ENCODE measurements around the gene MYLIP. TPM values are rescaled to one million over a fixed set of nuclear protein-coding genes. Genes with fewer than 3 reads are reported as not detected.

The MYLIP gene
- total RNA-seq (ENCODE audit: unreplicated experiment) = 12.9 TPM
- long read RNA-seq, partial matches to known transcripts = 2 of 6 reads
- long read RNA-seq, other reads (novel, unspliced or antisense) = 2 of 6 reads

DNA sequence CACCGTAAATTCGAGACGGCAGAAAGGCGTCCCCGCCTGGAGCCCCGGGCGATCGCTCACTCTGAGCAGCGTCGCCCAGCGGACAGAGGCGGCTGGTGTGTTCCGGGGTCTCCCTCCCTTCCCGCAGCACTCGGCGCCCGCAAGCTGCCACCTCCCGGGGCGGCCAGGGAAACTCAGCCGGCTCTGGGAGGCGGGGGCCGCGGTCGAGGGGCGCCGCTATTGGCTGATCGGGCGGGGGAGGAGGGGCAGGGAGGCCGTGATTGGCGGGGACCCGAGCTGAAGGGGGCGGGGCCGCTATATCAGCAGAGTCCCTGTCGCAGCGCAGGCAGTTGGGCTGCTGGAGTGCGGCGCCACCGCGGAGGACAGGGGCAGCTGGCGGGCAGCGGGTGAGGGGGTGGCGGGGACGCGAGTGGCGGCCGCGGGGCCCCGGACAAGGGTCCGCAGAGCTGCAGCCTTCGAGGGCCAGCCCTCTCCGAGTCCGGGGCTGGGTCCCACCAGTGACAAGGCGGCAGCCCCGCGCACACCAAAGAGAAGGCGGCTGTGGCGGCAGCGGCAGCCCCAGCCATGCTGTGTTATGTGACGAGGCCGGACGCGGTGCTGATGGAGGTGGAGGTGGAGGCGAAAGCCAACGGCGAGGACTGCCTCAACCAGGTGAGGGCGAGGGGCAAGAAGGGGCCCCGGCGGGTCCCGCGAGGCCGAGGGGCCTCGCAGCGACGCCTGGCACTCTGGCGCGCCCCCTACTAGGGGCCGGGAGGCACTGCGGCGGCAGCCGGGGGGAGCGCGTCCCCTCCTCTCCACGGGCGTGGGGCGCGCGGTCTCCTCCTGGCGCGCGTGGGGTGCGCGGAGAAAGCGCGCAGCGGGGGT is at the start of gene MYLIP:
Gene MYLIP (plus strand): TSS at position 328 of the 864 bp plus-strand sequence. CDS start 237 bp downstream, at position 565.
- Mint-ChIP-seq H3K27ac (ENCODE audit: unreplicated experiment) (peak within 1 kb of the TSS; percentile 59), H3K36me3 (ENCODE audit: unreplicated experiment) (no peaks in the 10 kb centered on the region), H3K4me3 (ENCODE audit: unreplicated experiment) (peak within 1 kb of the TSS; percentile 92), H3K27me3 (ENCODE audit: unreplicated experiment) (peaks cover 3% of the 10 kb centered on the region), H3K4me1 (ENCODE audit: low read depth, unreplicated experiment) (peaks cover 25% of the 10 kb centered on the region), H3K9me3 (ENCODE audit: unreplicated experiment) (peaks cover 5% of the 10 kb centered on the region)
- DNase-seq = peak; percentile 99
- TF ChIP-seq CTCF (IDR thresholded peaks at IDR 0.05; ENCODE audit: partially characterized antibody, unreplicated experiment) = peak; percentile 74

GRCh38 chr6:16079354-16079753 is 49.5 kb upstream of the MYLIP start:
- H3K4me1 Mint-ChIP-seq (ENCODE audit: low read depth, unreplicated experiment) = peaks cover 4% of the 10 kb centered on the region
- no peak overlapping the region for H3K27ac Mint-ChIP-seq (ENCODE audit: unreplicated experiment)
- no peak for TF ChIP-seq CTCF (IDR thresholded peaks at IDR 0.05; ENCODE audit: partially characterized antibody, unreplicated experiment)
- H3K36me3 Mint-ChIP-seq (ENCODE audit: unreplicated experiment) = no peaks in the 10 kb centered on the region
- no peak overlapping the region for H3K4me3 Mint-ChIP-seq (ENCODE audit: unreplicated experiment)
- DNase-seq = no peak
- peaks cover 2% of the 10 kb centered on the region for H3K9me3 Mint-ChIP-seq (ENCODE audit: unreplicated experiment)
- peaks cover 2% of the 10 kb centered on the region for H3K27me3 Mint-ChIP-seq (ENCODE audit: unreplicated experiment)

- no peak for DNase-seq
- H3K36me3 Mint-ChIP-seq (ENCODE audit: unreplicated experiment) = no peaks in the 10 kb centered on the region
- H3K4me1 Mint-ChIP-seq (ENCODE audit: low read depth, unreplicated experiment) = peaks cover 3% of the 10 kb centered on the region
- H3K4me3 Mint-ChIP-seq (ENCODE audit: unreplicated experiment) = no peak overlapping the region
- peaks cover 2% of the 10 kb centered on the region for H3K27me3 Mint-ChIP-seq (ENCODE audit: unreplicated experiment)
- H3K27ac Mint-ChIP-seq (ENCODE audit: unreplicated experiment) = no peak overlapping the region
- peaks cover 2% of the 10 kb centered on the region for H3K9me3 Mint-ChIP-seq (ENCODE audit: unreplicated experiment)
- TF ChIP-seq CTCF (IDR thresholded peaks at IDR 0.05; ENCODE audit: partially characterized antibody, unreplicated experiment) = no peak
Observed at GRCh38 chr6:16080204-16080603, 48.7 kb upstream of the MYLIP start.

- no peaks in the 10 kb centered on the region for H3K27me3 Mint-ChIP-seq (ENCODE audit: unreplicated experiment)
- no peak overlapping the region for H3K4me3 Mint-ChIP-seq (ENCODE audit: unreplicated experiment)
- no peak overlapping the region for H3K27ac Mint-ChIP-seq (ENCODE audit: unreplicated experiment)
- DNase-seq = no peak
- H3K9me3 Mint-ChIP-seq (ENCODE audit: unreplicated experiment) = no peaks in the 10 kb centered on the region
- H3K36me3 Mint-ChIP-seq (ENCODE audit: unreplicated experiment) = no peaks in the 10 kb centered on the region
- H3K4me1 Mint-ChIP-seq (ENCODE audit: low read depth, unreplicated experiment) = no peaks in the 10 kb centered on the region
- TF ChIP-seq CTCF (IDR thresholded peaks at IDR 0.05; ENCODE audit: partially characterized antibody, unreplicated experiment) = no peak
Observed at GRCh38 chr6:16081326-16081725, 47.6 kb upstream of the MYLIP start.

- Mint-ChIP-seq H3K36me3 (ENCODE audit: unreplicated experiment) (no peaks in the 10 kb centered on the region), H3K27ac (ENCODE audit: unreplicated experiment) (no peak overlapping the region), H3K27me3 (ENCODE audit: unreplicated experiment) (no peaks in the 10 kb centered on the region), H3K4me3 (ENCODE audit: unreplicated experiment) (no peak overlapping the region), H3K4me1 (ENCODE audit: low read depth, unreplicated experiment) (no peaks in the 10 kb centered on the region), H3K9me3 (ENCODE audit: unreplicated experiment) (no peaks in the 10 kb centered on the region)
- no peak for TF ChIP-seq CTCF (IDR thresholded peaks at IDR 0.05; ENCODE audit: partially characterized antibody, unreplicated experiment)
- no peak for DNase-seq
Observed at GRCh38 chr6:16082361-16082760, 46.5 kb upstream of the MYLIP start.

All from glutamatergic neuron (in vitro differentiated cells).